Hepatocyte (in vitro differentiated cells): ENCODE results near the gene RELA.

Experiments used
- EZH2 ChIP-seq: fragments of 200-600 bp; sonication (generic); IDR thresholded peaks from 2 replicates; pipeline ENCODE4 v1.6.1; 2016; ENCODE audit warnings: antibody characterized with exemption, mild to moderate bottlenecking, borderline replicate concordance
- EZH2phosphoT487 ChIP-seq: fragments of 200-600 bp; sonication (generic); IDR thresholded peaks from one replicate; pipeline ENCODE4 v1.6.1; 2018; ENCODE audit warnings: antibody characterized with exemption, mild to moderate bottlenecking, low read depth, moderate library complexity; ENCODE audit not compliant: unreplicated experiment, severe bottlenecking
- TF ChIP-seq, protein P1 (sequence below): fragments of 200-600 bp; sonication (generic); IDR thresholded peaks from 2 replicates; pipeline ENCODE4 v1.5.1; 2016; ENCODE audit warnings: antibody characterized with exemption, mild to moderate bottlenecking; ENCODE audit not compliant: poor library complexity

GRCh38 chr11:65672180-65672860 lies 9.6 kb upstream of the RELA start:
- TF ChIP-seq, protein P1, sequence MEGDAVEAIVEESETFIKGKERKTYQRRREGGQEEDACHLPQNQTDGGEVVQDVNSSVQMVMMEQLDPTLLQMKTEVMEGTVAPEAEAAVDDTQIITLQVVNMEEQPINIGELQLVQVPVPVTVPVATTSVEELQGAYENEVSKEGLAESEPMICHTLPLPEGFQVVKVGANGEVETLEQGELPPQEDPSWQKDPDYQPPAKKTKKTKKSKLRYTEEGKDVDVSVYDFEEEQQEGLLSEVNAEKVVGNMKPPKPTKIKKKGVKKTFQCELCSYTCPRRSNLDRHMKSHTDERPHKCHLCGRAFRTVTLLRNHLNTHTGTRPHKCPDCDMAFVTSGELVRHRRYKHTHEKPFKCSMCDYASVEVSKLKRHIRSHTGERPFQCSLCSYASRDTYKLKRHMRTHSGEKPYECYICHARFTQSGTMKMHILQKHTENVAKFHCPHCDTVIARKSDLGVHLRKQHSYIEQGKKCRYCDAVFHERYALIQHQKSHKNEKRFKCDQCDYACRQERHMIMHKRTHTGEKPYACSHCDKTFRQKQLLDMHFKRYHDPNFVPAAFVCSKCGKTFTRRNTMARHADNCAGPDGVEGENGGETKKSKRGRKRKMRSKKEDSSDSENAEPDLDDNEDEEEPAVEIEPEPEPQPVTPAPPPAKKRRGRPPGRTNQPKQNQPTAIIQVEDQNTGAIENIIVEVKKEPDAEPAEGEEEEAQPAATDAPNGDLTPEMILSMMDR = no peak
- TF ChIP-seq EZH2 (no peak), EZH2phosphoT487 (no peak)
